ENCODE data around the gene PCNA. TPM values are rescaled to one million over a fixed set of nuclear protein-coding genes. Genes with fewer than 3 reads are reported as not detected.
A peak's percentile ranks its signal among the peaks of the same experiment; 100 is the strongest.

The PCNA gene
- total RNA-seq, 1 experiment from 2014 or later = 571 TPM

GRCh38 chr20:5065879-5066383 is 53.8 kb downstream of the PCNA start:
- peak; percentile 99 for DNase-seq (ENCODE audit: low spot score)

- no peak for DNase-seq (ENCODE audit: low spot score)
These were observed 54.4 kb downstream of the PCNA start for GRCh38 chr20:5065166-5065878.

Other genes starting within 250 kb of the PCNA start
- gene SLC23A2, start 118.4 kb downstream of the PCNA start, total RNA-seq (2014; rRNA removed; shearing (Covaris generic)) = 12.6 and 12.7 TPM in 2 replicates
- gene TMEM230, start 6.9 kb downstream of the PCNA start, total RNA-seq (2014; rRNA removed; shearing (Covaris generic)) = 149 and 196 TPM in 2 replicates
- 22.2 and 22.6 TPM in 2 replicates for gene CDS2, start 7.0 kb upstream of the PCNA start, total RNA-seq (2014; rRNA removed; shearing (Covaris generic))
- not detected in 2 replicates for gene PROKR2, start 197.0 kb upstream of the PCNA start, total RNA-seq (2014; rRNA removed; shearing (Covaris generic))